Tibial artery (tissue), 4 donors: ENCODE measurements around the gene IKZF4.

Experiments
- DNase-seq, 2 donors: peaks; one replicate each; pipeline ENCODE4 v3.0.0-alpha.2; 2019
- H3K27ac ChIP-seq, 2 donors: fragments of 200-600 bp; sonication (generic) in 1 of 2; 1 replicate in 1 of 2; 2 replicates in 1 of 2; pipeline ENCODE4 v1.5.1; 2018 to 2019; ENCODE audit warnings: mild to moderate bottlenecking in 1 of 2
- H3K27me3 ChIP-seq, 2 donors: fragments of 200-600 bp; sonication (generic) in 1 of 2; one replicate each; pipeline versions ENCODE4 v1.5.1 to v1.6.0; 2016 to 2019
- H3K36me3 ChIP-seq, 3 donors: fragments of 200-600 bp; sonication (generic) in 2 of 3; one replicate each; pipeline ENCODE4 v1.5.1; 2016 to 2019; ENCODE audit warnings: mild to moderate bottlenecking in 2 of 3
- H3K4me1 ChIP-seq, 4 donors: fragments of 200-600 bp; sonication (generic) in 2 of 4; 1 replicate in 3 of 4; 2 replicates in 1 of 4; pipeline ENCODE4 v1.5.1; 2016 to 2019
- H3K4me3 ChIP-seq, 2 donors: fragments of 200-600 bp; sonication (generic) in 1 of 2; 1 replicate in 1 of 2; 2 replicates in 1 of 2; pipeline ENCODE4 v1.5.1; 2018 to 2019; ENCODE audit warnings: mild to moderate bottlenecking in 2 of 2
- H3K9me3 ChIP-seq, 3 donors: fragments of 200-600 bp; sonication (generic) in 1 of 3; one replicate each; pipeline ENCODE4 v1.5.1; 2016 to 2019
- intact Hi-C: fragments of 100-400 bp; cut with DNase I; formaldehyde crosslinking; loops from one replicate; pipeline ENCODE4 v1.15.0; 2023; ENCODE audit warnings: low total_unique reads
- TF ChIP-seq, protein P1 (sequence below), 2 experiments: fragments of 200-600 bp in 1 of 2; fragments of 450-650 bp in 1 of 2; IDR thresholded peaks; one replicate each; pipeline ENCODE4 v1.5.1; 2017 to 2019; ENCODE audit warnings: antibody characterized with exemption in 2 of 2, mild to moderate bottlenecking in 1 of 2, moderate library complexity in 1 of 2

IKZF4 gene

GRCh38 chr12:56004211-56004610 lies 16.6 kb upstream of the IKZF4 start:
- Histone ChIP-seq H3K4me1 (peaks cover 0 to 10% (median 4%) of the 10 kb centered on the region in 4 donors), H3K9me3 (no peaks in the 10 kb centered on the region), H3K27ac (no peak overlapping the region), H3K36me3 (peaks cover 0 to 48% (median 24%) of the 10 kb centered on the region in 3 donors), H3K27me3 (no peaks in the 10 kb centered on the region), H3K4me3 (no peak overlapping the region)
- no peak for DNase-seq
- intact Hi-C loops, result no loop called here
- TF ChIP-seq, protein P1, sequence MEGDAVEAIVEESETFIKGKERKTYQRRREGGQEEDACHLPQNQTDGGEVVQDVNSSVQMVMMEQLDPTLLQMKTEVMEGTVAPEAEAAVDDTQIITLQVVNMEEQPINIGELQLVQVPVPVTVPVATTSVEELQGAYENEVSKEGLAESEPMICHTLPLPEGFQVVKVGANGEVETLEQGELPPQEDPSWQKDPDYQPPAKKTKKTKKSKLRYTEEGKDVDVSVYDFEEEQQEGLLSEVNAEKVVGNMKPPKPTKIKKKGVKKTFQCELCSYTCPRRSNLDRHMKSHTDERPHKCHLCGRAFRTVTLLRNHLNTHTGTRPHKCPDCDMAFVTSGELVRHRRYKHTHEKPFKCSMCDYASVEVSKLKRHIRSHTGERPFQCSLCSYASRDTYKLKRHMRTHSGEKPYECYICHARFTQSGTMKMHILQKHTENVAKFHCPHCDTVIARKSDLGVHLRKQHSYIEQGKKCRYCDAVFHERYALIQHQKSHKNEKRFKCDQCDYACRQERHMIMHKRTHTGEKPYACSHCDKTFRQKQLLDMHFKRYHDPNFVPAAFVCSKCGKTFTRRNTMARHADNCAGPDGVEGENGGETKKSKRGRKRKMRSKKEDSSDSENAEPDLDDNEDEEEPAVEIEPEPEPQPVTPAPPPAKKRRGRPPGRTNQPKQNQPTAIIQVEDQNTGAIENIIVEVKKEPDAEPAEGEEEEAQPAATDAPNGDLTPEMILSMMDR (IDR thresholded peaks at IDR 0.05), result no peak

DNA sequence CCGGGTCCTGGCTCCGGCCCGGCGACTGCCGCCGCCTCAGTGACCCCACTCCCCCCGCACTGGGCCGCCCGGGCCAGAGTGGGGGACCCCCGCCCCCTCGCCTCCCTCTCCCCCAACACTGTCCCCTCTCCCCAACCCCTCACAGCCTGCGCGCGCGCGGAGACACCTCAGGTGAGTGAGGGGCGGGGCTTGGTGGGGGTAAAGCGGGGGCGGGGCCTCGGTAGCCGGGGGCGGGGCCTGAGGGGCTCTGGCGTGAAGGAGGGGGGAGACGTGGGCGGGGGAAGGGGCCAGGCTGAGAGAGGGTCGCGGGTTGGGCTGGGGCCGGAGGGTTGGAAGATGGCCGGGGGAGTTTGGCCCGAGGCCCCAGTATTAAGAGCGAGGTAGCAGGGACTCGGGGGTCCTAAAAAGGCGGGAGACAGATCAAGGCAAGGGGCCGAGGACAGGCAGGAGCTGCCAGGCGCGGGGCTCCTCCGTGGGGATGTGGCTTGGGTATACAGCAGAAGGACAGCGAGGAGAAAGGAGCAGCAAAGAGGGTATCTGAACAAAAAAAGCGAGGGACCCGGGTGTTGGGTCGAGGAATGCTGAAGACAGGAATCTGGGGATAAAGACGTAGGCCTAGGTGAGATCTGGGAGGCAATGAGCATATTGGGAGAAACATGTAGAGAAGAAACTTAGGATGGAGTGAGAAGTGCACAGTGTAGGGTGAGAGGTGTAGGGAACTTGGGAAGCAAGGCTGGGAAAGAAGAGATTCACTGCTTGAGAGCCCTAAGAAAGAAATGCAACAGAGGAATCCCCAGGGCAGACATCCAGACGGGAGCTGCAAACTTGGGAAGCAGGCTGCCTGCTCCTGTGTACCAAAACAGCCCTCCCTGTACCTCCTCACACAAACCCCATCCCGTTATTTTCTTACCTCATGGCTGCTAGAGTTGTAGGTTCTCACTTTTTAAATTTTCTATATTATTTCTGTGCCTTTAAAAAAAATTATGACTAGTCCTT lies 13.0 kb upstream of the IKZF4 start:
- peak overlapping the region; percentile 82 to 96 for H3K4me3 ChIP-seq
- peaks cover 0 to 27% (median 13%) of the 10 kb centered on the region in 3 donors for H3K36me3 ChIP-seq
- peaks cover 0 to 10% (median 4%) of the 10 kb centered on the region in 4 donors for H3K4me1 ChIP-seq
- TF ChIP-seq, protein P1 (IDR thresholded peaks at IDR 0.05), result no peak
- H3K9me3 ChIP-seq, result no peaks in the 10 kb centered on the region
- H3K27me3 ChIP-seq, result no peaks in the 10 kb centered on the region
- DNase-seq, result peak; percentile 32 to 74
- H3K27ac ChIP-seq, result peak overlapping the region; percentile 88 to 93
- intact Hi-C loops, result no loop called here

- Histone ChIP-seq H3K4me3 (no peak overlapping the region), H3K27ac (no peak overlapping the region), H3K36me3 (peaks cover 0 to 13% (median 0%) of the 10 kb centered on the region in 3 donors), H3K9me3 (no peaks in the 10 kb centered on the region), H3K4me1 (peaks cover 0 to 10% (median 4%) of the 10 kb centered on the region in 4 donors), H3K27me3 (no peaks in the 10 kb centered on the region)
- no peak for DNase-seq
- intact Hi-C loops, result no loop called here
- TF ChIP-seq, protein P1 (IDR thresholded peaks at IDR 0.05), result no peak
Observed at GRCh38 chr12:56010111-56010570, 10.7 kb upstream of the IKZF4 start.

DNA sequence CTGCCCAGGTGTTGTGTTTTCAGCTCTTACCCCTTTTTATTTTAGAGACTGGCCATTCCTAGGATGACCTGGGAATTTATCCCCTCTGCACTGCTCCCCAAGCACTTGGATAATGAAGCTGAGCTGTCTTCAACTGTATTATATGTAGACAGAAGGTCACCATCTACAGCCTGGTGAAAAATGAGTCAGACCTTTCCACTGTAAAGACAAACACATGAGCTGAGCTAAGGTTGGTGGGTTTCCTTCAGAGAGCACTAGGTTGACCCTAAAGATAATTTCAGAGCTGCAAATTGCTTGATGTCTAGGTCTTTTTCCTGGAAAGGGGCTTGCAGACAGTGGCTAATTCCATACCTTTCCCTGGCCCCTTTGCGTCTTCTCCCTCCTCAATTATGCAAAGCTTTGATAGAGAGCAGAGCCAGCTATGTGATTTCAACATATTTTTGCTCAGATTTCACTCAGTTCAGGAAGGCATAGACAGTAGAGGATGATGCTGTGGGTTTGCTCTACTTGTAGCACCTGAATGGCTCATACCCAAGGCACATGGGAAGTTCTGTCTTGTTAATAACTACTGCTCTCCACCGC lies 9.2 kb upstream of the IKZF4 start:
- Histone ChIP-seq H3K36me3 (peaks cover 0 to 15% (median 0%) of the 10 kb centered on the region in 3 donors), H3K4me1 (peaks cover 0 to 10% (median 4%) of the 10 kb centered on the region in 4 donors), H3K27ac (no peak overlapping the region), H3K9me3 (no peaks in the 10 kb centered on the region), H3K4me3 (no peak overlapping the region), H3K27me3 (no peaks in the 10 kb centered on the region)
- TF ChIP-seq, protein P1 (IDR thresholded peaks at IDR 0.05), result no peak
- no peak for DNase-seq
- intact Hi-C loops, result no loop called here

- intact Hi-C loops, result no loop called here
- H3K9me3 ChIP-seq, result no peaks in the 10 kb centered on the region
- peaks cover 0 to 23% (median 6%) of the 10 kb centered on the region in 3 donors for H3K36me3 ChIP-seq
- DNase-seq, result no peak
- H3K4me3 ChIP-seq, result no peak overlapping the region
- TF ChIP-seq, protein P1 (IDR thresholded peaks at IDR 0.05), result no peak
- no peak overlapping the region for H3K27ac ChIP-seq
- peaks cover 0 to under 1% (median 0%) of the 10 kb centered on the region in 4 donors for H3K4me1 ChIP-seq
- no peaks in the 10 kb centered on the region for H3K27me3 ChIP-seq
Observed at GRCh38 chr12:56013482-56013881, 7.4 kb upstream of the IKZF4 start.
